K562 (cell line): ENCODE measurements around the gene CEP85L.

Experiments
- KLF6 ChIP-seq: fragments of 250-450 bp; sonication (Bioruptor Pico); IDR thresholded peaks from 2 replicates; pipeline ENCODE4 v1.4.0; 2020; ENCODE audit warnings: mild to moderate bottlenecking, moderate library complexity, borderline replicate concordance
- MAFF ChIP-seq: IDR thresholded peaks from 2 replicates; pipeline ENCODE4 v1.6.1; 2012; ENCODE audit warnings: low read length, improper control_type of control experiment
- SPI1 ChIP-seq: IDR thresholded peaks from 2 replicates; pipeline ENCODE4 v1.6.1; 2011; ENCODE audit warnings: low read depth, low read length, control low read depth, borderline replicate concordance
- TEAD4 ChIP-seq, 2 experiments: sonication (generic) in 1 of 2; formaldehyde crosslinking in 1 of 2; IDR thresholded peaks; 2 replicates each; pipeline versions ENCODE4 v1.6.1 to v1.8.0; 2012 to 2022; ENCODE audit warnings: borderline replicate concordance in 1 of 2, inconsistent platforms in 1 of 2, low read length in 1 of 2, mild to moderate bottlenecking in 1 of 2, missing genetic modification reagents in 1 of 2
- ZNF140 ChIP-seq: fragments of 250-450 bp; sonication (Bioruptor Pico); IDR thresholded peaks from 2 replicates; pipeline ENCODE4 v1.8.0; 2021; ENCODE audit warnings: moderate library complexity, mild to moderate bottlenecking, inconsistent platforms
- TF ChIP-seq, protein P1 (sequence below): sonication (generic); formaldehyde crosslinking; IDR thresholded peaks from 2 replicates; pipeline ENCODE4 v1.8.0; 2022; ENCODE audit warnings: missing genetic modification reagents, mild to moderate bottlenecking, moderate library complexity, borderline replicate concordance
- TF ChIP-seq, protein P2 (sequence below), 3 experiments: IDR thresholded peaks in 2 of 3; conservative IDR thresholded peaks in 1 of 3; 2 replicates each; pipeline ENCODE4 v1.5.1; 2011 to 2012; ENCODE audit warnings: low read length in 3 of 3, mild to moderate bottlenecking in 3 of 3, control low read depth in 2 of 3, improper control_type of control experiment in 1 of 3, inconsistent platforms in 1 of 3, low read depth in 1 of 3, mixed read lengths in 1 of 3, moderate library complexity in 1 of 3; ENCODE audit not compliant: insufficient read depth in 2 of 3
- TF ChIP-seq, protein P3 (sequence below), 3 experiments: fragments of 200-800 bp in 1 of 3; sonication (Bioruptor generic) in 1 of 3; sonication (generic) in 1 of 3; formaldehyde crosslinking in 1 of 3; IDR thresholded peaks; 2 replicates each; pipeline versions ENCODE4 v1.6.1 to v1.8.0; 2016 to 2022; ENCODE audit warnings: mild to moderate bottlenecking in 2 of 3, missing compliant biosample characterization in 2 of 3, missing genetic modification characterization in 2 of 3, missing genetic modification reagents in 1 of 3
- TF ChIP-seq, protein P4 (sequence below): fragments of 250-450 bp; sonication (Bioruptor Pico); IDR thresholded peaks from 2 replicates; pipeline ENCODE4 v1.8.0; 2021; ENCODE audit warnings: moderate library complexity, mild to moderate bottlenecking, inconsistent platforms
- TF ChIP-seq, protein P5 (sequence below), 2 experiments: fragments of 200-800 bp in 1 of 2; sonication (Bioruptor generic) in 1 of 2; sonication (generic) in 1 of 2; formaldehyde crosslinking in 1 of 2; IDR thresholded peaks in 1 of 2; conservative IDR thresholded peaks in 1 of 2; 2 replicates each; pipeline versions ENCODE4 v1.5.0 to v1.6.1; 2016 to 2020; ENCODE audit warnings: missing compliant biosample characterization in 1 of 2, missing genetic modification characterization in 1 of 2, missing genetic modification reagents in 1 of 2
- TF ChIP-seq, protein P6 (sequence below), 2 experiments: fragments of 450-650 bp in 1 of 2; sonication (generic) in 1 of 2; formaldehyde crosslinking; conservative IDR thresholded peaks; 2 replicates each; pipeline versions ENCODE4 v1.4.0 to v1.8.1; 2020 to 2022; ENCODE audit warnings: mild to moderate bottlenecking in 1 of 2, missing genetic modification reagents in 1 of 2

DNA sequence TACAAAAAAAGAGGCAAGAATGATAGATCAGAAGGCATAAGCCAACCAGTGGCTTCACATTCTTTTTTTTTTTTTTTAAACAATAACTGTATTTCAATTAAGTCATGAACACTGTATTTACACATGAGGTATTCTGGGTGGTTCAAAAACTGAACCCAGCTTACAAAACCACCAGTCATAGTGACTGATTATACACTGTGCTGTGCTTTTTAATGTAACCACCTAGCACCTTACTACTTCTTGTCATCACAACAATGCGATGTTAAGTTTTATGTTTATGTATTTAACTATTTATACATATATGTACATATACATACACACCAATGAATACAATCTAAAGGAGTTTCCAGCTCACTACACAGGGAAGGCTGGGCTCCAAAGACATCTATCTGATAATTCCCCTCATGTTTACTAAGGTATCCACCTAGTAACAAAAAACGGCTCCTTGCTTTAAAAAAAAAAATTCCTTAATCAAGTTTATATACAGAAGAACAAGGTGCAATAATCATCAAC lies 190.4 kb downstream of the CEP85L start:
- no peak for TF ChIP-seq SPI1
- TF ChIP-seq, protein P1, sequence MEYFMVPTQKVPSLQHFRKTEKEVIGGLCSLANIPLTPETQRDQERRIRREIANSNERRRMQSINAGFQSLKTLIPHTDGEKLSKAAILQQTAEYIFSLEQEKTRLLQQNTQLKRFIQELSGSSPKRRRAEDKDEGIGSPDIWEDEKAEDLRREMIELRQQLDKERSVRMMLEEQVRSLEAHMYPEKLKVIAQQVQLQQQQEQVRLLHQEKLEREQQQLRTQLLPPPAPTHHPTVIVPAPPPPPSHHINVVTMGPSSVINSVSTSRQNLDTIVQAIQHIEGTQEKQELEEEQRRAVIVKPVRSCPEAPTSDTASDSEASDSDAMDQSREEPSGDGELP (CRISPR knock-in tag): no peak
- TF ChIP-seq, protein P2, sequence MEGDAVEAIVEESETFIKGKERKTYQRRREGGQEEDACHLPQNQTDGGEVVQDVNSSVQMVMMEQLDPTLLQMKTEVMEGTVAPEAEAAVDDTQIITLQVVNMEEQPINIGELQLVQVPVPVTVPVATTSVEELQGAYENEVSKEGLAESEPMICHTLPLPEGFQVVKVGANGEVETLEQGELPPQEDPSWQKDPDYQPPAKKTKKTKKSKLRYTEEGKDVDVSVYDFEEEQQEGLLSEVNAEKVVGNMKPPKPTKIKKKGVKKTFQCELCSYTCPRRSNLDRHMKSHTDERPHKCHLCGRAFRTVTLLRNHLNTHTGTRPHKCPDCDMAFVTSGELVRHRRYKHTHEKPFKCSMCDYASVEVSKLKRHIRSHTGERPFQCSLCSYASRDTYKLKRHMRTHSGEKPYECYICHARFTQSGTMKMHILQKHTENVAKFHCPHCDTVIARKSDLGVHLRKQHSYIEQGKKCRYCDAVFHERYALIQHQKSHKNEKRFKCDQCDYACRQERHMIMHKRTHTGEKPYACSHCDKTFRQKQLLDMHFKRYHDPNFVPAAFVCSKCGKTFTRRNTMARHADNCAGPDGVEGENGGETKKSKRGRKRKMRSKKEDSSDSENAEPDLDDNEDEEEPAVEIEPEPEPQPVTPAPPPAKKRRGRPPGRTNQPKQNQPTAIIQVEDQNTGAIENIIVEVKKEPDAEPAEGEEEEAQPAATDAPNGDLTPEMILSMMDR (IDR thresholded peaks at IDR 0.05 in 2 of 3, conservative IDR thresholded peaks at IDR 0.05 in 1 of 3; ENCODE audit: insufficient read depth in 2 of 3, low read depth in 1 of 3, low read length in 3 of 3): no peak
- TF ChIP-seq ZNF140 (CRISPR knock-in tag): no peak
- TF ChIP-seq, protein P3, sequence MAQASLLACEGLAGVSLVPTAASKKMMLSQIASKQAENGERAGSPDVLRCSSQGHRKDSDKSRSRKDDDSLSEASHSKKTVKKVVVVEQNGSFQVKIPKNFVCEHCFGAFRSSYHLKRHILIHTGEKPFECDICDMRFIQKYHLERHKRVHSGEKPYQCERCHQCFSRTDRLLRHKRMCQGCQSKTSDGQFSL (CRISPR knock-in tag; IDR thresholded peaks at IDR 0.05): no peak
- TF ChIP-seq, protein P3 (tag; IDR thresholded peaks at IDR 0.05): no peak
- TF ChIP-seq TEAD4 (IDR thresholded peaks at IDR 0.05; ENCODE audit: low read length): no peak
- no peak for TF ChIP-seq TEAD4 (CRISPR knock-in tag; IDR thresholded peaks at IDR 0.05; ENCODE audit: borderline replicate concordance)
- TF ChIP-seq, protein P4, sequence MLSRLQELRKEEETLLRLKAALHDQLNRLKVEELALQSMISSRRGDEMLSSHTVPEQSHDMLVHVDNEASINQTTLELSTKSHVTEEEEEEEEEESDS: no peak
- TF ChIP-seq KLF6 (CRISPR knock-in tag): no peak
- TF ChIP-seq, protein P5, sequence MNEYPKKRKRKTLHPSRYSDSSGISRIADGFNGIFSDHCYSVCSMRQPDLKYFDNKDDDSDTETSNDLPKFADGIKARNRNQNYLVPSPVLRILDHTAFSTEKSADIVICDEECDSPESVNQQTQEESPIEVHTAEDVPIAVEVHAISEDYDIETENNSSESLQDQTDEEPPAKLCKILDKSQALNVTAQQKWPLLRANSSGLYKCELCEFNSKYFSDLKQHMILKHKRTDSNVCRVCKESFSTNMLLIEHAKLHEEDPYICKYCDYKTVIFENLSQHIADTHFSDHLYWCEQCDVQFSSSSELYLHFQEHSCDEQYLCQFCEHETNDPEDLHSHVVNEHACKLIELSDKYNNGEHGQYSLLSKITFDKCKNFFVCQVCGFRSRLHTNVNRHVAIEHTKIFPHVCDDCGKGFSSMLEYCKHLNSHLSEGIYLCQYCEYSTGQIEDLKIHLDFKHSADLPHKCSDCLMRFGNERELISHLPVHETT (CRISPR knock-in tag; conservative IDR thresholded peaks at IDR 0.05 in 1 of 2, IDR thresholded peaks at IDR 0.05 in 1 of 2): no peak
- TF ChIP-seq MAFF: no peak
- TF ChIP-seq, protein P6, sequence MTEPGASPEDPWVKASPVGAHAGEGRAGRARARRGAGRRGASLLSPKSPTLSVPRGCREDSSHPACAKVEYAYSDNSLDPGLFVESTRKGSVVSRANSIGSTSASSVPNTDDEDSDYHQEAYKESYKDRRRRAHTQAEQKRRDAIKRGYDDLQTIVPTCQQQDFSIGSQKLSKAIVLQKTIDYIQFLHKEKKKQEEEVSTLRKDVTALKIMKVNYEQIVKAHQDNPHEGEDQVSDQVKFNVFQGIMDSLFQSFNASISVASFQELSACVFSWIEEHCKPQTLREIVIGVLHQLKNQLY (CRISPR knock-in tag; conservative IDR thresholded peaks at IDR 0.05): no peak
